ENCODE results near the gene ADAM33.
A peak's percentile ranks its signal among the peaks of the same experiment; 100 is the strongest.

ADAM33 gene

GRCh38 chr20:3681931-3682781, at the start of gene ADAM33:
ADAM33 (minus strand) TSS chr20:3682010; CDS start chr20:3682004, 6 bp downstream.
- peaks cover 20 to 52% of the 10 kb centered on the region in 2 donors for H3K4me1 ChIP-seq (ENCODE audit: control insufficient read depth in 1 of 2, insufficient read depth in 2 of 2, low read length in 2 of 2)
- H3K9me3 ChIP-seq (ENCODE audit: control insufficient read depth in 1 of 2, low read length in 2 of 2) = no peaks in the 10 kb centered on the region
- H3K27me3 ChIP-seq (ENCODE audit: low read depth, low read length) = no peaks in the 10 kb centered on the region
- no peaks in the 10 kb centered on the region for H3K36me3 ChIP-seq (ENCODE audit: control insufficient read depth in 1 of 2, insufficient read depth in 2 of 2, low read length in 2 of 2)
- H3K27ac ChIP-seq (ENCODE audit: low read length) = peak within 1 kb of the TSS; percentile 76
- peak within 1 kb of the TSS; percentile 57 to 75 for H3K4me3 ChIP-seq (ENCODE audit: low read depth in 1 of 2, low read length in 2 of 2)

DNA sequence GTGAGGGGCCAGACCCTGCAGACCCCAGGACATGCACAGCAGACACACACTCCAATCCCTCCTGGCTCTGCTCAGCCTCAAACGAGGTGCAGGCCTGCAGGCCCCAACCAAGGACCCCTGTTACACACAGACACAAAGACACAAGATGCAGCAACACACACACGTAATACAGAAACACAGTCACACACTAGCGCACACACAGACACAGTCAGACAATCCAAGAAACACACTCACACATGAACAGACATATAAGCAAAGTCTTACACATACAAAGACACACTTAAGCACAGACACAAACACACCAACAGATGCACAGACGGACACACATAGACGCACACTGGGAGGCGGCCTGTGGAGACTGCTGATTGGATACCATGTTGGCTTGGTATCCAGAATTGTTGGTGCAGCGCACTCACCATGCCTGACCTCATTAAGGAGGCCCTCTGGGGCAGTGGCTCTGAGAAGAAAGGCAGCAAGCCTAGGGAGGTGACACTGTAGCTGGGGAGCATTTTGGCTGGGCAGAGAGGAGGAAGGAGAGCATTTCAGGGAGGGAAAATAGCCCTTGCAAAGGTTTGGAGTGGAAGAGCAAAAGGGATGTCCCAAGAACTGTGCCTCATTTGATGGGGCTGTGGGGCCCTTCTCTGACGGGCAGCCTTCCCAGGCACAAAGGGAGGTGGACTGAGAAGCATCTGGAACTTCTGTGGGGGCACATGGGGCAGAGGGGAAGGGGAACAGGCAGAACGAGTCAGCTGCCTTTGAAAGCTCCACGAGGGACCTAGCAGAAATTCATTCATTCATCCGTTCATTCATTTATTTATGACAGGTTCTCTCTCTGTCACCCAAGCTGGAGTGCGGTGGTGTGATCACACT, 49.2 kb upstream of the ADAM33 start:
- H3K4me3 ChIP-seq (ENCODE audit: low read depth in 1 of 2, low read length in 2 of 2) = no peak overlapping the region
- no peak overlapping the region for H3K27ac ChIP-seq (ENCODE audit: low read length)
- H3K9me3 ChIP-seq (ENCODE audit: control insufficient read depth in 1 of 2, low read length in 2 of 2) = no peaks in the 10 kb centered on the region
- H3K27me3 ChIP-seq (ENCODE audit: low read depth, low read length) = peaks cover 4% of the 10 kb centered on the region
- H3K4me1 ChIP-seq (ENCODE audit: control insufficient read depth in 1 of 2, insufficient read depth in 2 of 2, low read length in 2 of 2) = peaks cover 0 to 9% of the 10 kb centered on the region in 2 donors
- H3K36me3 ChIP-seq (ENCODE audit: control insufficient read depth in 1 of 2, insufficient read depth in 2 of 2, low read length in 2 of 2) = no peaks in the 10 kb centered on the region

- Histone ChIP-seq H3K4me3 (ENCODE audit: low read depth in 1 of 2, low read length in 2 of 2) (no peak overlapping the region), H3K4me1 (ENCODE audit: control insufficient read depth in 1 of 2, insufficient read depth in 2 of 2, low read length in 2 of 2) (peaks cover 0 to 9% of the 10 kb centered on the region in 2 donors), H3K27me3 (ENCODE audit: low read depth, low read length) (peaks cover 4% of the 10 kb centered on the region), H3K36me3 (ENCODE audit: control insufficient read depth in 1 of 2, insufficient read depth in 2 of 2, low read length in 2 of 2) (no peaks in the 10 kb centered on the region), H3K9me3 (ENCODE audit: control insufficient read depth in 1 of 2, low read length in 2 of 2) (no peaks in the 10 kb centered on the region), H3K27ac (ENCODE audit: low read length) (no peak overlapping the region)
Measured at GRCh38 chr20:3729811-3730540, 48.2 kb upstream of the ADAM33 start.

GRCh38 chr20:3729378-3729777, 47.6 kb upstream of the ADAM33 start:
- H3K27ac ChIP-seq (ENCODE audit: low read length) = no peak overlapping the region
- H3K27me3 ChIP-seq (ENCODE audit: low read depth, low read length) = peaks cover 4% of the 10 kb centered on the region
- no peak overlapping the region for H3K4me3 ChIP-seq (ENCODE audit: low read depth in 1 of 2, low read length in 2 of 2)
- no peaks in the 10 kb centered on the region for H3K9me3 ChIP-seq (ENCODE audit: control insufficient read depth in 1 of 2, low read length in 2 of 2)
- peaks cover 0 to 9% of the 10 kb centered on the region in 2 donors for H3K4me1 ChIP-seq (ENCODE audit: control insufficient read depth in 1 of 2, insufficient read depth in 2 of 2, low read length in 2 of 2)
- H3K36me3 ChIP-seq (ENCODE audit: control insufficient read depth in 1 of 2, insufficient read depth in 2 of 2, low read length in 2 of 2) = no peaks in the 10 kb centered on the region

GRCh38 chr20:3728876-3729275, 47.1 kb upstream of the ADAM33 start:
- Histone ChIP-seq H3K36me3 (ENCODE audit: control insufficient read depth in 1 of 2, insufficient read depth in 2 of 2, low read length in 2 of 2) (no peaks in the 10 kb centered on the region), H3K4me3 (ENCODE audit: low read depth in 1 of 2, low read length in 2 of 2) (no peak overlapping the region), H3K27ac (ENCODE audit: low read length) (no peak overlapping the region), H3K4me1 (ENCODE audit: control insufficient read depth in 1 of 2, insufficient read depth in 2 of 2, low read length in 2 of 2) (peaks cover 0 to 9% of the 10 kb centered on the region in 2 donors), H3K9me3 (ENCODE audit: control insufficient read depth in 1 of 2, low read length in 2 of 2) (no peaks in the 10 kb centered on the region), H3K27me3 (ENCODE audit: low read depth, low read length) (peaks cover 4% of the 10 kb centered on the region)

DNA sequence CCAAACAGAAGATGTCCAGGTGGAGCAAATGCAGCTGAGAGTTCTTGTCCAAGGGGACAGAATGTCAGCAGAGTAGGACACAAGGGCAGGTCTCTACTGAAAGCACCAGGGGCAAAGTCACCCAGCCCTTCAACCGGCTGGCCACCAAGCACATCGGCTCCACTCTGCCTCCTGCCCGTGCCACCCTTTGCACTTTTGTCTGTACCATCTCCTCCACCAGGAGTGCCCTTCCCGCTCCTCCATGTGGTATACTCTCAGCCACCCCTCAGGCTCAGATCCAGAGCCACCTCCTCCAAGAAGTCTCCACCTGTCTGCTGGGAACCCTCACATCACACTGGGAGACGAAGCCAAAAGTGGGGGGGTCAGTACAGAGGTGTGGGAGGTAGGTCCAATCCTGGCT, 46.5 kb upstream of the ADAM33 start:
- peaks cover 4% of the 10 kb centered on the region for H3K27me3 ChIP-seq (ENCODE audit: low read depth, low read length)
- no peaks in the 10 kb centered on the region for H3K36me3 ChIP-seq (ENCODE audit: control insufficient read depth in 1 of 2, insufficient read depth in 2 of 2, low read length in 2 of 2)
- no peak overlapping the region for H3K27ac ChIP-seq (ENCODE audit: low read length)
- no peaks in the 10 kb centered on the region for H3K9me3 ChIP-seq (ENCODE audit: control insufficient read depth in 1 of 2, low read length in 2 of 2)
- H3K4me1 ChIP-seq (ENCODE audit: control insufficient read depth in 1 of 2, insufficient read depth in 2 of 2, low read length in 2 of 2) = peaks cover 0 to 9% of the 10 kb centered on the region in 2 donors
- H3K4me3 ChIP-seq (ENCODE audit: low read depth in 1 of 2, low read length in 2 of 2) = no peak overlapping the region

GRCh38 chr20:3727401-3728021, 45.7 kb upstream of the ADAM33 start:
- no peaks in the 10 kb centered on the region for H3K27me3 ChIP-seq (ENCODE audit: low read depth, low read length)
- peak overlapping the region in 1 of 2 donors; percentile 8 for H3K4me3 ChIP-seq (ENCODE audit: low read depth in 1 of 2, low read length in 2 of 2)
- peak overlapping the region; percentile 36 for H3K27ac ChIP-seq (ENCODE audit: low read length)
- H3K9me3 ChIP-seq (ENCODE audit: control insufficient read depth in 1 of 2, low read length in 2 of 2) = no peaks in the 10 kb centered on the region
- peaks cover 0 to 9% of the 10 kb centered on the region in 2 donors for H3K4me1 ChIP-seq (ENCODE audit: control insufficient read depth in 1 of 2, insufficient read depth in 2 of 2, low read length in 2 of 2)
- no peaks in the 10 kb centered on the region for H3K36me3 ChIP-seq (ENCODE audit: control insufficient read depth in 1 of 2, insufficient read depth in 2 of 2, low read length in 2 of 2)

GRCh38 chr20:3724356-3724755, 42.5 kb upstream of the ADAM33 start:
- Histone ChIP-seq H3K4me1 (ENCODE audit: control insufficient read depth in 1 of 2, insufficient read depth in 2 of 2, low read length in 2 of 2) (peaks cover 0 to 9% of the 10 kb centered on the region in 2 donors), H3K27ac (ENCODE audit: low read length) (no peak overlapping the region)

GRCh38 chr20:3723284-3723683, 41.5 kb upstream of the ADAM33 start:
- H3K4me1 ChIP-seq (ENCODE audit: control insufficient read depth in 1 of 2, insufficient read depth in 2 of 2, low read length in 2 of 2) = peaks cover 0 to under 1% of the 10 kb centered on the region in 2 donors
- no peak overlapping the region for H3K27ac ChIP-seq (ENCODE audit: low read length)
- H3K27me3 ChIP-seq (ENCODE audit: low read depth, low read length) = no peaks in the 10 kb centered on the region
- no peaks in the 10 kb centered on the region for H3K9me3 ChIP-seq (ENCODE audit: control insufficient read depth in 1 of 2, low read length in 2 of 2)
- H3K36me3 ChIP-seq (ENCODE audit: control insufficient read depth in 1 of 2, insufficient read depth in 2 of 2, low read length in 2 of 2) = no peaks in the 10 kb centered on the region
- no peak overlapping the region for H3K4me3 ChIP-seq (ENCODE audit: low read depth in 1 of 2, low read length in 2 of 2)

More at GRCh38 chr20:3724356-3724755, 42.5 kb upstream of the ADAM33 start:
- Histone ChIP-seq H3K4me3 (ENCODE audit: low read depth in 1 of 2, low read length in 2 of 2) (no peak overlapping the region), H3K27me3 (ENCODE audit: low read depth, low read length) (no peaks in the 10 kb centered on the region), H3K9me3 (ENCODE audit: control insufficient read depth in 1 of 2, low read length in 2 of 2) (no peaks in the 10 kb centered on the region), H3K36me3 (ENCODE audit: control insufficient read depth in 1 of 2, insufficient read depth in 2 of 2, low read length in 2 of 2) (no peaks in the 10 kb centered on the region)

DNA sequence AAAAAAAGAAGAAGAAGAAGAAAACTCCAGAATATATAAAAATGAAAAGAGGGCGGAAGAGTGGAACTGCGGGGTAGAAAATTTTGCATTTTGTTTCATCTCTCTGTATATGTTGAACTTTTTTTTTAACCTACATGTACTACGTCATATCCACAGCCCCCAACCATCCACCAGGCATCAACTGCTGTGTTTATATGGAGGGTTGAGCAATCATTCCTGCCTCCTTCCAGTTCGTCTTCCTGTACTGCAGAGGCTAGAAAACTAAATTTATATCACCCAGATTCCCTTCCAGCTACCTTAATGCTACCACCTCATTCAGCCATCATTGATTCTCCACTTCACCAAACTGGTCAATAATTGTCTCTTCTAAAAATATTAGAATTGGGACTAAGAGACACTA, 40.1 kb upstream of the ADAM33 start:
- Histone ChIP-seq H3K4me3 (ENCODE audit: low read depth in 1 of 2, low read length in 2 of 2) (no peak overlapping the region), H3K9me3 (ENCODE audit: control insufficient read depth in 1 of 2, low read length in 2 of 2) (no peaks in the 10 kb centered on the region), H3K36me3 (ENCODE audit: control insufficient read depth in 1 of 2, insufficient read depth in 2 of 2, low read length in 2 of 2) (no peaks in the 10 kb centered on the region), H3K27ac (ENCODE audit: low read length) (no peak overlapping the region), H3K27me3 (ENCODE audit: low read depth, low read length) (no peaks in the 10 kb centered on the region), H3K4me1 (ENCODE audit: control insufficient read depth in 1 of 2, insufficient read depth in 2 of 2, low read length in 2 of 2) (no peaks in the 10 kb centered on the region)

All from muscle layer of duodenum (tissue), 2 donors.